Epithelial cell of esophagus (primary cell): ENCODE data around the gene DIP2C.

Experiments
- DNase-seq: peaks from one replicate; pipeline ENCODE4 v3.0.0; 2010; ENCODE audit warnings: low read depth
- H3K4me3 ChIP-seq: 2 replicates; pipeline ENCODE4 v1.5.1; 2011; ENCODE audit warnings: mild to moderate bottlenecking, low read length, control low read depth
- TF ChIP-seq, protein P1 (sequence below): IDR thresholded peaks from 2 replicates; pipeline ENCODE4 v1.5.1; 2011; ENCODE audit warnings: low read depth, mild to moderate bottlenecking, low read length, control low read depth, inconsistent platforms; ENCODE audit not compliant: insufficient read depth; ENCODE audit errors: missing control alignments

DIP2C gene

DNA sequence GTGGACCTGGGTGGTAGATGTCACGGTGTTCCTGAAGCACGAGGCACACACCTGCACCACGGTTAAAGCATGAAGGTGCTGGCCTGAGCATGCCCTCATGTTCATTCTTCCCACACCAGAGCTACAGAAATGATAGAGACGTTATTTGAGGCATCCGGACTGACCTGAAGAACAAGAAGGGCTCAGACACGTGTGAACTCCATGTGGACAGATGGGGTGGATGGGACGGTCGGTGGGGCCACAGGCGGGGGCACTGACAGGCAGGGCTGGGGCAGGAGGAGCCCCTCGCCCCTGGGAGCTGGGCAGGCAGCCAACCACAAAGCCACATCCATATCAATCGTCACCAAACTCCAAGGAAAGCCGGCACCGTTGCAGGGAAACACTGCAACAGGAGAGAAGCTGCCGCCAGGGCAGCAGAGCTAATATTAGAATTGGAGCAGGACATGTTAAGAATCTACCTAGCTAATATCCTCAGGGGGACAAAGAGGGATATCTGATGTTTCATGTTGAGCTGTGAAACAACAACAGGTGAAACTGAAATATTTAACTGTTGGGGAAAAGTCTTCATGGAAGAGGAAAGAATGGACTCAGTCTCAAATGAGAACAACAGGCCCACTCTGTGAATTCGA, 37.8 kb upstream of the DIP2C start:
- no peak overlapping the region for H3K4me3 ChIP-seq
- TF ChIP-seq, protein P1, sequence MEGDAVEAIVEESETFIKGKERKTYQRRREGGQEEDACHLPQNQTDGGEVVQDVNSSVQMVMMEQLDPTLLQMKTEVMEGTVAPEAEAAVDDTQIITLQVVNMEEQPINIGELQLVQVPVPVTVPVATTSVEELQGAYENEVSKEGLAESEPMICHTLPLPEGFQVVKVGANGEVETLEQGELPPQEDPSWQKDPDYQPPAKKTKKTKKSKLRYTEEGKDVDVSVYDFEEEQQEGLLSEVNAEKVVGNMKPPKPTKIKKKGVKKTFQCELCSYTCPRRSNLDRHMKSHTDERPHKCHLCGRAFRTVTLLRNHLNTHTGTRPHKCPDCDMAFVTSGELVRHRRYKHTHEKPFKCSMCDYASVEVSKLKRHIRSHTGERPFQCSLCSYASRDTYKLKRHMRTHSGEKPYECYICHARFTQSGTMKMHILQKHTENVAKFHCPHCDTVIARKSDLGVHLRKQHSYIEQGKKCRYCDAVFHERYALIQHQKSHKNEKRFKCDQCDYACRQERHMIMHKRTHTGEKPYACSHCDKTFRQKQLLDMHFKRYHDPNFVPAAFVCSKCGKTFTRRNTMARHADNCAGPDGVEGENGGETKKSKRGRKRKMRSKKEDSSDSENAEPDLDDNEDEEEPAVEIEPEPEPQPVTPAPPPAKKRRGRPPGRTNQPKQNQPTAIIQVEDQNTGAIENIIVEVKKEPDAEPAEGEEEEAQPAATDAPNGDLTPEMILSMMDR = no peak
- no peak for DNase-seq

- no peak overlapping the region for H3K4me3 ChIP-seq
- TF ChIP-seq, protein P1 = no peak
- DNase-seq = no peak
Measured at GRCh38 chr10:725786-726185, 36.3 kb upstream of the DIP2C start.

GRCh38 chr10:725302-725701, 35.8 kb upstream of the DIP2C start:
- TF ChIP-seq, protein P1 = no peak
- DNase-seq = no peak
- no peak overlapping the region for H3K4me3 ChIP-seq

GRCh38 chr10:723973-724372, 34.5 kb upstream of the DIP2C start:
- TF ChIP-seq, protein P1 = no peak
- no peak for DNase-seq
- no peak overlapping the region for H3K4me3 ChIP-seq

- TF ChIP-seq, protein P1 = no peak
- no peak for DNase-seq
- no peak overlapping the region for H3K4me3 ChIP-seq
Measured at GRCh38 chr10:722281-723060, 33.0 kb upstream of the DIP2C start.

- no peak for DNase-seq
- H3K4me3 ChIP-seq = no peak overlapping the region
- TF ChIP-seq, protein P1 = no peak
Measured at GRCh38 chr10:718143-718700, 28.8 kb upstream of the DIP2C start.
